LNCAP (cell line): Measurements from ENCODE around the gene TTLL11.

Source experiments
- TF ChIP-seq, protein P1 (sequence below): fragments of 450-650 bp; IDR thresholded peaks from 2 replicates; pipeline ENCODE4 v1.5.1; 2017; ENCODE audit warnings: mild to moderate bottlenecking

TTLL11 gene

DNA sequence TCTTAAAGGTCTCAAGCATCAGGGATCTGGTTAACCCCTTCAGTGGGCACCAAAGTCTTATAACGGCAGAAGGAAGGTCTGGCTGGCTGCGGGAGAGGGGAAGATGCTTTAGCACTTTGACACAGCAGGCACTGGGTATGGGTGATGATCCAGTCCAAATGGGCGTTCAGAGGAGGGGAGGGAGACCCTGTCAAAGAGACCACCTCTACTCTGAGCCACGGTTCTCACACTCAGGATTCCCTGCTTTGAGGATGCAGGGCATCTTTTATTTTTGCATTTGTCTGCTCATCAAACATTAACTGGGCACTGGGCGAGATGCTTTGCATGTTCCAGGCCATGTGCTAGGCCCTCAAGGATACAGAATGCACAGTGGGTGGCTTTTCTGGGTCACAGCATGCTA is 237.6 kb downstream of the TTLL11 start:
- TF ChIP-seq, protein P1, sequence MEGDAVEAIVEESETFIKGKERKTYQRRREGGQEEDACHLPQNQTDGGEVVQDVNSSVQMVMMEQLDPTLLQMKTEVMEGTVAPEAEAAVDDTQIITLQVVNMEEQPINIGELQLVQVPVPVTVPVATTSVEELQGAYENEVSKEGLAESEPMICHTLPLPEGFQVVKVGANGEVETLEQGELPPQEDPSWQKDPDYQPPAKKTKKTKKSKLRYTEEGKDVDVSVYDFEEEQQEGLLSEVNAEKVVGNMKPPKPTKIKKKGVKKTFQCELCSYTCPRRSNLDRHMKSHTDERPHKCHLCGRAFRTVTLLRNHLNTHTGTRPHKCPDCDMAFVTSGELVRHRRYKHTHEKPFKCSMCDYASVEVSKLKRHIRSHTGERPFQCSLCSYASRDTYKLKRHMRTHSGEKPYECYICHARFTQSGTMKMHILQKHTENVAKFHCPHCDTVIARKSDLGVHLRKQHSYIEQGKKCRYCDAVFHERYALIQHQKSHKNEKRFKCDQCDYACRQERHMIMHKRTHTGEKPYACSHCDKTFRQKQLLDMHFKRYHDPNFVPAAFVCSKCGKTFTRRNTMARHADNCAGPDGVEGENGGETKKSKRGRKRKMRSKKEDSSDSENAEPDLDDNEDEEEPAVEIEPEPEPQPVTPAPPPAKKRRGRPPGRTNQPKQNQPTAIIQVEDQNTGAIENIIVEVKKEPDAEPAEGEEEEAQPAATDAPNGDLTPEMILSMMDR = no peak

DNA sequence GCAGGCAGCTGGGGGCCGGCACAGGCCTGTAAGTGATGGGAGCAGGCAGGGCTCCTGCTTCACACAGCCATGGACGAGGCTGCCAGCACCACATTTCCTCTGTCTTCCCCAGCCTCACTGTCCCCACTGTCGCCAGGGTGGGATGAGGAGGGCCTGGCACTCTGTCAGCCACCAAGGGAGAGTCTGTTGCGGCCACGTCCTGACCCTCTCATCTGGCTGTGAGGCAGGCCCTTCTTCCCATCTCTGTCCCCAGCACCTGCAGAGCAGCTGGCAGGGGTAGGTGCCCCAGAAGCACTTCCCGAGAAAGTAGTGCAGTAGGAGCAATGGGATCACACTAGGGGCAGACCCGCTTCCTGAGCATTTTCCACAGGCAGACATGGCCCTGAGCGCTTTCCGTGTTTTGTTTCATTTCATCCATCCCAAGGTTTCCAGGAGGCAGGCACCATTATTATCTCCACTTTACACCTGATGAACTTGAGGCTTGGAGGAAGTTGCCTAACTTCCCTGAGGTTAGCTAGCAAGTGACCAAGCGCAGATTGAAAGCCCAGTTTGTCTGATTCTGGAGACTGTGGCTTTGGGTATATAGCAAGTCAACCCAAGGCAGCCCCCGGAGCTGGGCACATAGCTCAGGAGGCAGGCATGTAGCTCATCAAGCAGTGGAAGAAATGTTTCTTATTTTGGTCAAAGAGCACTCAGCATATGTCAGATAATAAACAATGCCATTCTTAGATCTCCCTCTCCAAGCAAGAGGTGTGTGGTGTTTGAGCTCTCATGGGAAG is 239.3 kb downstream of the TTLL11 start:
- TF ChIP-seq, protein P1 = no peak

DNA sequence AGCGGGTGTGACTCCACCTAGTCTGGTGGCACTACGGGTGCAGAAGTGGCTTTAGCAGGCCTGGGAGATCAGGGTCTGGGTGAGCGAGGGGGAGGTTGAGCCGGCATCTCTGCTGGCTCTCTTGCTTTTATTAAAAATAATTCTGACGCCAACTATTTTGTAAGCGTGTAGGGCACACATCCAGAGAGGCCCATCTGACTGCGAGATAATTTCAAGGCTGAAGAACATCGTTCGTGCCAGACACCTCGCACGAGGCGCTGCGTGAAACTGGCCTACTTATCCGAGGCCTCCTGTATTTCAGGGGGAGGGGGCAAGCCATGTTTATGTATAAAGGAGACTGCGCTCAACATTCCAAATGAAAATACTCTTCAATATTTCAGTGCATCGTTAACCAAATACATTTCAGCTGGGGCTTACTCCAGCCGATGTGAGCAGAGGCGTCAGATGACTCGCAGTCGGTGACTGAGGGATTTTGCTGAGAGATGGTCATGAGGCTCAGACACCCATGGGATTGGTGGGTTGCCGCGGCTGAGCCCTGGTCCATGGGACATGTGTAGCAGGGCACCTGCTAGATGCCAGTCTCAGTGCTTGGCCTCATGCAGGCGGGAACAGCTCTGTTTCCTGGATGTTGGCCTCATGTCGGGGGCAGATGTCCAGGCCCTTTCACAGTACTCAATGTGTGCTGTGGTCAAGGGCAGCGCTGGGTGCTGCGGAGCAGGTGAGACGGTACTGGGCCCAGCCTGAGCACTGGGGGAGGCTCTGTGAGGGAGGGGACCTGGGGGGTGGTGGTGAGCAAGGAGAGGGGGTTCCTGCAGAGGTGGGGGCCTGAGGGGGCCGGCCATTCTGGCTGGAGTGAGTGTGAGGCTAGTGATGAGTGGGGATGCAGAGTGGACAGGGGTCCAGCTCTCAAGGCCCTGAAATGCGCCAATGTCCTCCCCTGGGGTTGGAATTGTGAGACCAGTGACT is 240.2 kb downstream of the TTLL11 start:
- TF ChIP-seq, protein P1 = no peak

DNA sequence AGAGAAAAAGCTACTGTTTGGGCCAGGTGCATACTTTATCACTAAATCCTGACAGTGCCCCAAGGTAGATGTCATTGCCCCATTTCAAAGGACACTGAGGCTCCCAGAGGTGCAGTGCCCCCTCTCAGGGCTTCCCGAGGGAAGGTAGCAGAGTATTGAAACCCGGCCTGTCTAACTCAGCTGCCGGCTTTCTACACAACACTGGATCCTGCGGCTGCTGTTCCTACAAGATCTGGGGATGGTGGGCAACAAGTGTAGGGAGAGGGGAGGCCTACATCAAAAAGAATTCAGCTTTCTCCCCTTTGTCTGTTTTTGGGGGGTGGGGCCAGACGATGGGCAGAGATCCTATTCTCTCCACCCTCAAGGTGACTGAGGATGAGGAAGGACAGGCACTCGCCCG is 240.9 kb downstream of the TTLL11 start:
- TF ChIP-seq, protein P1 = no peak

DNA sequence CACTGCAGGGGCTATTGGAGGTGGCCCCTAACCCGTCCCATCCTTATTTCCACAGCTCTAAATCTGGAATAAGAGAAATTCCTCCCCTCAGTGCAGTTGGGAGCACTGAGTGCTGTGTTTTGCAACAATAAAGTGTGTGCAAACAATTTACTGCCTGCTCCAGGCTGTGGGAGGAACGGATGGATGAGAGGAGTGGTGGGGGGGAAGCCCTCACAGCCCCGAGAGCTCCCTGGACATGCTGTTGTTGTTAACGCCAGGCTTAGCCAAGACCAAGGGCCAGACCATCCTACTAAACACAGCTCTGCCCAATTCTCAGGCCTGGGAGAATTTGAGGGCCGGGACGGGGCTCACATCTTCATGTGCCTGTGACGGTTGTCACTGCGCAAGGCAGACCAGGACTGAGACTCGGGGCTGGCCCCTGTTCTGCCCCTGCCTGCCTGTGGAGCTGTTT is 241.4 kb downstream of the TTLL11 start:
- TF ChIP-seq, protein P1 = no peak

DNA sequence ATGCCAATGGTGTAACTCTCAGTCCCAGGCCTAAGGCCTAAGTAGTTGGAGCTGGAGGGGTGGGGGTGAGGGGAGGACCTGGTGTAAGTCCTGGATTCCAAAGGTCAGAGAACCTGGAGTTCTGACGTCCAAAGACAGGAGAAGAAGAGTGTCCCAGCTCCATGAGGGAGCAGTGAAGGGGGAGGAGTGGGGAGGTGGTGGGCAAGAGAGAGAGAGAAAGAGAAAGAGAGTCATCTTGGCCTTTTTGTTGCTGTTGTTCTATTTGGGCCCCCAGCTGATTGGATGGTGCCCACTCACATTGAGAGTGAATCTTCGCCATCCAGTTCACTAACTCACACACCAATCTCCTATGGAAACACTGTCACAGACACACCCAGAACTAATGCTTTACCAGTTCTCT is 242.7 kb downstream of the TTLL11 start:
- TF ChIP-seq, protein P1 = no peak

DNA sequence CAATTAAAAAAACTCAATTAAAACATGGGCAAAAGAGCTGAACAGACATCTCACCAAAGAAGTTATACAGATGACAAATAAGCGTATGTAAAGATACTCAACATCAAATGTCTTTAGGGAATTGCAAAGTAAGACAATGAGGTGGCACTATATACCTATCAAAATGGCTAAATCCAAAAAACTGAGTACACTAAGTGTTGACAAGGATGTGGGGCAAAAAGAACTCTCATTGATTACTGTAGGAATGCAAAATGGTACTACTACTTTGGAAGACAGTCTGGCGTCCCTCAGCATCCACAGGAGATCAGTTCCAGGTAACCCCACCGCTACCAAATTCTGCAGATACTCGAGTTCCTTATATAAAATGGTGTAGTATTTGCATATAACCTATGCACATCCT is 243.6 kb downstream of the TTLL11 start:
- TF ChIP-seq, protein P1 = no peak
